ENCODE data around the gene CACNA2D3. TPM values are rescaled to one million over a fixed set of nuclear protein-coding genes. Genes with fewer than 3 reads are reported as not detected.

Gene CACNA2D3
- total RNA-seq, 1 experiment from 2014 or later = not detected

GRCh38 chr3:54547846-54548245 is 425.5 kb downstream of the CACNA2D3 start:
- intact Hi-C loops (cut with micrococcal nuclease; ENCODE audit: unreplicated experiment) = no loop called here
- H3K4me3 Mint-ChIP-seq (ENCODE audit: unreplicated experiment) = no peak overlapping the region
- H3K9me3 Mint-ChIP-seq (ENCODE audit: unreplicated experiment) = no peaks in the 10 kb centered on the region
- H3K27ac Mint-ChIP-seq (ENCODE audit: unreplicated experiment) = no peak overlapping the region
- DNase-seq = no peak
- no peaks in the 10 kb centered on the region for H3K36me3 Mint-ChIP-seq (ENCODE audit: insufficient read depth, unreplicated experiment)
- H3K9me3 ChIP-seq = no peaks in the 10 kb centered on the region
- ChIA-PET POLR2A (no interaction called here), CTCF (no interaction called here)
- no TSS peak for BruUV-seq (replicated peaks)
- no peaks in the 10 kb centered on the region for H3K27me3 ChIP-seq (replicated peaks; ENCODE audit: control insufficient read depth, insufficient read depth, low read length)
- no peak overlapping the region for H3K4me3 ChIP-seq (ENCODE audit: low read depth, low read length)
- peaks cover 23% of the 10 kb centered on the region for H3K27me3 Mint-ChIP-seq (ENCODE audit: insufficient read depth, unreplicated experiment)
- no peak for TF ChIP-seq CTCF (IDR thresholded peaks at IDR 0.05; ENCODE audit: insufficient read depth in 1 of 2, low read depth in 1 of 2, low read length in 1 of 2, severe bottlenecking in 1 of 2, unreplicated experiment in 1 of 2)
- H3K4me1 ChIP-seq = no peaks in the 10 kb centered on the region
- H3K4me1 Mint-ChIP-seq (ENCODE audit: low read depth, unreplicated experiment) = no peaks in the 10 kb centered on the region
- H3K36me3 ChIP-seq (ENCODE audit: control insufficient read depth, insufficient read depth, low read length) = no peaks in the 10 kb centered on the region

GRCh38 chr3:54549607-54550220 is 427.4 kb downstream of the CACNA2D3 start:
- no peaks in the 10 kb centered on the region for H3K9me3 ChIP-seq
- no peak overlapping the region for H3K4me3 ChIP-seq (ENCODE audit: low read depth, low read length)
- H3K27me3 ChIP-seq (replicated peaks; ENCODE audit: control insufficient read depth, insufficient read depth, low read length) = no peaks in the 10 kb centered on the region
- BruUV-seq (replicated peaks) = no TSS peak
- H3K36me3 ChIP-seq (ENCODE audit: control insufficient read depth, insufficient read depth, low read length) = no peaks in the 10 kb centered on the region
- Mint-ChIP-seq H3K4me1 (ENCODE audit: low read depth, unreplicated experiment) (no peaks in the 10 kb centered on the region), H3K27ac (ENCODE audit: unreplicated experiment) (no peak overlapping the region), H3K36me3 (ENCODE audit: insufficient read depth, unreplicated experiment) (no peaks in the 10 kb centered on the region), H3K4me3 (ENCODE audit: unreplicated experiment) (no peak overlapping the region), H3K9me3 (ENCODE audit: unreplicated experiment) (no peaks in the 10 kb centered on the region), H3K27me3 (ENCODE audit: insufficient read depth, unreplicated experiment) (peaks cover 20% of the 10 kb centered on the region)
- intact Hi-C loops (cut with micrococcal nuclease; ENCODE audit: unreplicated experiment) = no loop called here
- no peaks in the 10 kb centered on the region for H3K4me1 ChIP-seq
- TF ChIP-seq CTCF (IDR thresholded peaks at IDR 0.05; ENCODE audit: insufficient read depth in 1 of 2, low read depth in 1 of 2, low read length in 1 of 2, severe bottlenecking in 1 of 2, unreplicated experiment in 1 of 2) = no peak
- ChIA-PET POLR2A (no interaction called here), CTCF (no interaction called here)
- no peak for DNase-seq

GRCh38 chr3:54550221-54550977 is 428.0 kb downstream of the CACNA2D3 start:
- POLR2A ChIA-PET = no interaction called here
- H3K9me3 Mint-ChIP-seq (ENCODE audit: unreplicated experiment) = no peaks in the 10 kb centered on the region

More at GRCh38 chr3:54550221-54550977, 428.0 kb downstream of the CACNA2D3 start:
- no peaks in the 10 kb centered on the region for H3K36me3 ChIP-seq (ENCODE audit: control insufficient read depth, insufficient read depth, low read length)
- CTCF ChIA-PET = no interaction called here
- H3K4me3 ChIP-seq (ENCODE audit: low read depth, low read length) = no peak overlapping the region
- no peaks in the 10 kb centered on the region for H3K27me3 ChIP-seq (replicated peaks; ENCODE audit: control insufficient read depth, insufficient read depth, low read length)
- no peak overlapping the region for H3K27ac Mint-ChIP-seq (ENCODE audit: unreplicated experiment)
- H3K9me3 ChIP-seq = no peaks in the 10 kb centered on the region
- TF ChIP-seq CTCF (IDR thresholded peaks at IDR 0.05; ENCODE audit: insufficient read depth in 1 of 2, low read depth in 1 of 2, low read length in 1 of 2, severe bottlenecking in 1 of 2, unreplicated experiment in 1 of 2) = no peak
- H3K4me1 Mint-ChIP-seq (ENCODE audit: low read depth, unreplicated experiment) = no peaks in the 10 kb centered on the region
- intact Hi-C loops (cut with micrococcal nuclease; ENCODE audit: unreplicated experiment) = no loop called here
- no peak overlapping the region for H3K4me3 Mint-ChIP-seq (ENCODE audit: unreplicated experiment)
- H3K4me1 ChIP-seq = no peaks in the 10 kb centered on the region
- peaks cover 20% of the 10 kb centered on the region for H3K27me3 Mint-ChIP-seq (ENCODE audit: insufficient read depth, unreplicated experiment)
- DNase-seq = no peak
- H3K36me3 Mint-ChIP-seq (ENCODE audit: insufficient read depth, unreplicated experiment) = no peaks in the 10 kb centered on the region
- no TSS peak for BruUV-seq (replicated peaks)

All from Caco-2 (cell line).